ENCODE results near the gene HECTD1. TPM values are rescaled to one million over a fixed set of nuclear protein-coding genes. Genes with fewer than 3 reads are reported as not detected.

HECTD1 gene
- total RNA-seq, 1 experiment from 2014 or later = 160 TPM

DNA sequence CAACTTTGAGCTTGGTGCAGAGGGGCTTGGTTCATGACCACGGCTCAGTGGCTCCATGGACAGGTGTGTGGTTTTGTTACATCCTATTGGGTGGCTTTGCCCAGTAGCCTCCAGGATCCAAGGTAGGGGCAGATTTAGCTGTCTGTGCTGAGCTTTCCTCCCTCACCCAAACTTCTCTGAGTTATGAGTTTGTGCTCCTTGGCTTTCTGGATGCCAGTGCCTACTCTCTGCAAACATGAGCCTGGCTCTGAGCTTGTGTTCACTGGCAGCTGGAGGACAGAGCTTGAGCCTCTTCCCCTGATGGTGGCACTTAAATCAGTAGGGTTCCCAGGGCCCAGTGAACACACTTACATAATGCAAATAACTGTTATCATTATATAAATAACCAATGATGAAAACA, 45.3 kb upstream of the HECTD1 start:
- Histone ChIP-seq H3K79me2 (ENCODE audit: insufficient read depth, low read length) (no peaks in the 10 kb centered on the region), H3K9me3 (ENCODE audit: control insufficient read depth in 1 of 2, insufficient read depth in 1 of 2, low read depth in 1 of 2, low read length in 2 of 2) (no peaks in the 10 kb centered on the region), H3K36me3 (ENCODE audit: control insufficient read depth in 1 of 2, insufficient read depth in 2 of 2, low read length in 2 of 2) (no peaks in the 10 kb centered on the region), H4K20me1 (ENCODE audit: insufficient read depth) (no peaks in the 10 kb centered on the region), H2AFZ (ENCODE audit: low read depth, low read length, poor library complexity, severe bottlenecking) (no peak overlapping the region), H3K4me3 (replicated peaks in 1 of 2; ENCODE audit: low read depth in 1 of 2, low read length in 2 of 2) (no peak overlapping the region), H3K9ac (ENCODE audit: low read length) (no peak overlapping the region), H3K4me2 (ENCODE audit: low read length) (no peak overlapping the region), H3K9me2 (ENCODE audit: insufficient read depth) (no peaks in the 10 kb centered on the region), H3K27ac (ENCODE audit: low read depth, low read length) (no peak overlapping the region), H3K4me1 (ENCODE audit: control insufficient read depth in 1 of 2, insufficient read depth in 2 of 2, low read length in 2 of 2) (peaks cover 0 to 7% of the 10 kb centered on the region in 2 experiments; a peak in 1 of 4 replicates), H3K27me3 (ENCODE audit: insufficient read depth, low read length) (no peaks in the 10 kb centered on the region)
- CTCF ChIA-PET = interaction anchor here (0.7 kb wide), 1 partner anchor 97 kb away, joined by 3 read pairs; no protein-coding TSS in a partner anchor
- POLR2A ChIA-PET = interaction anchor here (0.8 kb wide), 1 partner anchor 168 kb away, joined by 3 read pairs; the partner anchor contains the start of gene HEATR5A
- no peak for ATAC-seq
- no TSS peak for BruUV-seq (replicated peaks)
- TF ChIP-seq JUND (IDR thresholded peaks at IDR 0.05) = no peak
- TF ChIP-seq TCF7L2 (IDR thresholded peaks at IDR 0.05; ENCODE audit: borderline replicate concordance, extremely low read depth, insufficient read depth, insufficient read length) = no peak
- TF ChIP-seq SRF (IDR thresholded peaks at IDR 0.05; ENCODE audit: low read depth) = no peak
- TF ChIP-seq ZFX (IDR thresholded peaks at IDR 0.05) = no peak
- TF ChIP-seq EZH2 (IDR thresholded peaks at IDR 0.05) = no peak
- no peak for TF ChIP-seq YY1 (IDR thresholded peaks at IDR 0.05; ENCODE audit: extremely low read depth, insufficient replicate concordance, low read depth, low read length)
- no peak for TF ChIP-seq POLR2A (IDR thresholded peaks at IDR 0.05; ENCODE audit: borderline replicate concordance, extremely low read depth, insufficient read depth, insufficient read length)
- TF ChIP-seq EZH2phosphoT487 (IDR thresholded peaks at IDR 0.05; ENCODE audit: borderline replicate concordance) = no peak
- no peak for TF ChIP-seq SIN3A (IDR thresholded peaks at IDR 0.05; ENCODE audit: low read depth)
- TF ChIP-seq ZNF274 (IDR thresholded peaks at IDR 0.05; ENCODE audit: low read depth, low read length) = no peak
- TF ChIP-seq CBX3 (IDR thresholded peaks at IDR 0.05; ENCODE audit: low read depth) = no peak
- no peak for TF ChIP-seq CEBPB (IDR thresholded peaks at IDR 0.05; ENCODE audit: low read depth)
- no peak for TF ChIP-seq POLR2AphosphoS5 (IDR thresholded peaks at IDR 0.05; ENCODE audit: low read depth, low read length)
- TF ChIP-seq, protein P1, sequence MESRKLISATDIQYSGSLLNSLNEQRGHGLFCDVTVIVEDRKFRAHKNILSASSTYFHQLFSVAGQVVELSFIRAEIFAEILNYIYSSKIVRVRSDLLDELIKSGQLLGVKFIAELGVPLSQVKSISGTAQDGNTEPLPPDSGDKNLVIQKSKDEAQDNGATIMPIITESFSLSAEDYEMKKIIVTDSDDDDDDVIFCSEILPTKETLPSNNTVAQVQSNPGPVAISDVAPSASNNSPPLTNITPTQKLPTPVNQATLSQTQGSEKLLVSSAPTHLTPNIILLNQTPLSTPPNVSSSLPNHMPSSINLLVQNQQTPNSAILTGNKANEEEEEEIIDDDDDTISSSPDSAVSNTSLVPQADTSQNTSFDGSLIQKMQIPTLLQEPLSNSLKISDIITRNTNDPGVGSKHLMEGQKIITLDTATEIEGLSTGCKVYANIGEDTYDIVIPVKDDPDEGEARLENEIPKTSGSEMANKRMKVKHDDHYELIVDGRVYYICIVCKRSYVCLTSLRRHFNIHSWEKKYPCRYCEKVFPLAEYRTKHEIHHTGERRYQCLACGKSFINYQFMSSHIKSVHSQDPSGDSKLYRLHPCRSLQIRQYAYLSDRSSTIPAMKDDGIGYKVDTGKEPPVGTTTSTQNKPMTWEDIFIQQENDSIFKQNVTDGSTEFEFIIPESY (IDR thresholded peaks at IDR 0.05; ENCODE audit: extremely low read depth, insufficient replicate concordance, low read length) = no peak
- TF ChIP-seq RAD21 (IDR thresholded peaks at IDR 0.05; ENCODE audit: low read depth) = no peak
- TF ChIP-seq, protein P2, sequence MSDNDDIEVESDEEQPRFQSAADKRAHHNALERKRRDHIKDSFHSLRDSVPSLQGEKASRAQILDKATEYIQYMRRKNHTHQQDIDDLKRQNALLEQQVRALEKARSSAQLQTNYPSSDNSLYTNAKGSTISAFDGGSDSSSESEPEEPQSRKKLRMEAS (IDR thresholded peaks at IDR 0.05) = no peak
- no peak for TF ChIP-seq SP1 (IDR thresholded peaks at IDR 0.05; ENCODE audit: low read depth)
- TF ChIP-seq, protein P3, sequence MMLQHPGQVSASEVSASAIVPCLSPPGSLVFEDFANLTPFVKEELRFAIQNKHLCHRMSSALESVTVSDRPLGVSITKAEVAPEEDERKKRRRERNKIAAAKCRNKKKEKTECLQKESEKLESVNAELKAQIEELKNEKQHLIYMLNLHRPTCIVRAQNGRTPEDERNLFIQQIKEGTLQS (IDR thresholded peaks at IDR 0.05) = no peak
- RAD21 ChIA-PET (ENCODE audit: low non-redundant PET in 1 of 2, low total read pairs in 2 of 2, uncharacterized antibody in 2 of 2, unreplicated experiment in 2 of 2) = no interaction called here
- DNase-seq (ENCODE audit: low read depth, low spot score) = no peak
- intact Hi-C loops (cut with micrococcal nuclease) = no loop called here

Data from HCT116 (cell line).